ENCODE data around the gene UXS1.

Gene UXS1

GRCh38 chr2:106187273-106187891 lies 6.7 kb downstream of the UXS1 start:
- TF ChIP-seq CTCF (IDR thresholded peaks at IDR 0.05; ENCODE audit: insufficient read depth, low read depth, low read length, missing control alignments): no peak
- no peak for DNase-seq (ENCODE audit: low read depth)
- no peak overlapping the region for H3K4me3 ChIP-seq (ENCODE audit: low read depth, low read length)

- H3K4me3 ChIP-seq (ENCODE audit: low read depth, low read length): no peak overlapping the region
- TF ChIP-seq CTCF (IDR thresholded peaks at IDR 0.05; ENCODE audit: insufficient read depth, low read depth, low read length, missing control alignments): no peak
- DNase-seq (ENCODE audit: low read depth): no peak
Measured at GRCh38 chr2:106185475-106186184, 8.5 kb downstream of the UXS1 start.

- no peak for TF ChIP-seq CTCF (IDR thresholded peaks at IDR 0.05; ENCODE audit: insufficient read depth, low read depth, low read length, missing control alignments)
- DNase-seq (ENCODE audit: low read depth): no peak
- H3K4me3 ChIP-seq (ENCODE audit: low read depth, low read length): no peak overlapping the region
Measured at GRCh38 chr2:106184857-106185256, 9.2 kb downstream of the UXS1 start.

GRCh38 chr2:106184394-106184793 lies 9.7 kb downstream of the UXS1 start:
- no peak overlapping the region for H3K4me3 ChIP-seq (ENCODE audit: low read depth, low read length)
- no peak for DNase-seq (ENCODE audit: low read depth)
- TF ChIP-seq CTCF (IDR thresholded peaks at IDR 0.05; ENCODE audit: insufficient read depth, low read depth, low read length, missing control alignments): no peak

- TF ChIP-seq CTCF (IDR thresholded peaks at IDR 0.05; ENCODE audit: insufficient read depth, low read depth, low read length, missing control alignments): no peak
- no peak overlapping the region for H3K4me3 ChIP-seq (ENCODE audit: low read depth, low read length)
- peak; percentile 15 for DNase-seq (ENCODE audit: low read depth)
Measured at GRCh38 chr2:106183101-106183696, 10.9 kb downstream of the UXS1 start.

- no peak for DNase-seq (ENCODE audit: low read depth)
- no peak overlapping the region for H3K4me3 ChIP-seq (ENCODE audit: low read depth, low read length)
- TF ChIP-seq CTCF (IDR thresholded peaks at IDR 0.05; ENCODE audit: insufficient read depth, low read depth, low read length, missing control alignments): no peak
Measured at GRCh38 chr2:106181064-106181463, 13.0 kb downstream of the UXS1 start.
